ENCODE measurements around the gene SLC25A12.
"Not testable (repeated sequence)": the region's sequence is repeated elsewhere in the genome, so short reads cannot be mapped to it uniquely, and the experiment has no call there.

The SLC25A12 gene

GRCh38 chr2:171909266-171909665 is 15.2 kb upstream of the SLC25A12 start:
- no peak for TF ChIP-seq ZNF565 (CRISPR knock-in tag; conservative IDR thresholded peaks at IDR 0.05; ENCODE audit: low read depth)
- ATAC-seq: no peak

DNA sequence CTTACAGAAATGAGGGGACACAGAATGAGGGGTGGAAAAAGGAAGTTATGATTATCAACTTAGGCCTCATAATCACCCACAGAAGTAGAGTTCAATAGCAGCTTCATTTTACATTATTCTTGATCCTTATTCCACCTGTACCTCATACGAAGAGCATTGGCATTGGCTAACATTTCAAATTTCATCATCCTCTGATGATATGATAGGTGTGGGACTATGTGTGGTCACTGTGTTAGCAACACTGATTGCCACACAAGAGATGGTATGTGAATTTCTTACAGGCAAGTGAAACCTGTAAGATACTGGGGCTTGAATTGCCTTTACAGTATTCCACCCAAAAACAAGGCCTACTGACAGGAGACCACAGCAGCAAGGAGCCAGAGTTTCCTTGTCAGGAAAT is 14.2 kb upstream of the SLC25A12 start:
- no peak for ATAC-seq

GRCh38 chr2:171902840-171903420 is 8.9 kb upstream of the SLC25A12 start:
- no peak for ATAC-seq

More for the DNA sequence above, 14.2 kb upstream of the SLC25A12 start:
- TF ChIP-seq GLIS3 (CRISPR knock-in tag; IDR thresholded peaks at IDR 0.05) (no peak), ZNF565 (CRISPR knock-in tag; conservative IDR thresholded peaks at IDR 0.05; ENCODE audit: low read depth) (no peak), ESRRG (CRISPR knock-in tag; IDR thresholded peaks at IDR 0.05) (no peak), PATZ1 (CRISPR knock-in tag; IDR thresholded peaks at IDR 0.05; ENCODE audit: borderline replicate concordance) (no peak), ZFP3 (CRISPR knock-in tag; IDR thresholded peaks at IDR 0.05) (no peak), ISL1 (CRISPR knock-in tag; IDR thresholded peaks at IDR 0.05) (no peak), BACH2 (CRISPR knock-in tag; IDR thresholded peaks at IDR 0.05; ENCODE audit: borderline replicate concordance) (no peak), POU6F1 (CRISPR knock-in tag; IDR thresholded peaks at IDR 0.05; ENCODE audit: borderline replicate concordance, low read depth) (no peak), RARB (CRISPR knock-in tag; IDR thresholded peaks at IDR 0.05) (no peak), CSDC2 (CRISPR knock-in tag; IDR thresholded peaks at IDR 0.05) (no peak), ZC3H10 (CRISPR knock-in tag; IDR thresholded peaks at IDR 0.05) (no peak)
- TF ChIP-seq, protein P1, sequence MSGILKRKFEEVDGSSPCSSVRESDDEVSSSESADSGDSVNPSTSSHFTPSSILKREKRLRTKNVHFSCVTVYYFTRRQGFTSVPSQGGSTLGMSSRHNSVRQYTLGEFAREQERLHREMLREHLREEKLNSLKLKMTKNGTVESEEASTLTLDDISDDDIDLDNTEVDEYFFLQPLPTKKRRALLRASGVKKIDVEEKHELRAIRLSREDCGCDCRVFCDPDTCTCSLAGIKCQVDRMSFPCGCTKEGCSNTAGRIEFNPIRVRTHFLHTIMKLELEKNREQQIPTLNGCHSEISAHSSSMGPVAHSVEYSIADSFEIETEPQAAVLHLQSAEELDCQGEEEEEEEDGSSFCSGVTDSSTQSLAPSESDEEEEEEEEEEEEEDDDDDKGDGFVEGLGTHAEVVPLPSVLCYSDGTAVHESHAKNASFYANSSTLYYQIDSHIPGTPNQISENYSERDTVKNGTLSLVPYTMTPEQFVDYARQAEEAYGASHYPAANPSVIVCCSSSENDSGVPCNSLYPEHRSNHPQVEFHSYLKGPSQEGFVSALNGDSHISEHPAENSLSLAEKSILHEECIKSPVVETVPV (CRISPR knock-in tag; IDR thresholded peaks at IDR 0.05): no peak

DNA sequence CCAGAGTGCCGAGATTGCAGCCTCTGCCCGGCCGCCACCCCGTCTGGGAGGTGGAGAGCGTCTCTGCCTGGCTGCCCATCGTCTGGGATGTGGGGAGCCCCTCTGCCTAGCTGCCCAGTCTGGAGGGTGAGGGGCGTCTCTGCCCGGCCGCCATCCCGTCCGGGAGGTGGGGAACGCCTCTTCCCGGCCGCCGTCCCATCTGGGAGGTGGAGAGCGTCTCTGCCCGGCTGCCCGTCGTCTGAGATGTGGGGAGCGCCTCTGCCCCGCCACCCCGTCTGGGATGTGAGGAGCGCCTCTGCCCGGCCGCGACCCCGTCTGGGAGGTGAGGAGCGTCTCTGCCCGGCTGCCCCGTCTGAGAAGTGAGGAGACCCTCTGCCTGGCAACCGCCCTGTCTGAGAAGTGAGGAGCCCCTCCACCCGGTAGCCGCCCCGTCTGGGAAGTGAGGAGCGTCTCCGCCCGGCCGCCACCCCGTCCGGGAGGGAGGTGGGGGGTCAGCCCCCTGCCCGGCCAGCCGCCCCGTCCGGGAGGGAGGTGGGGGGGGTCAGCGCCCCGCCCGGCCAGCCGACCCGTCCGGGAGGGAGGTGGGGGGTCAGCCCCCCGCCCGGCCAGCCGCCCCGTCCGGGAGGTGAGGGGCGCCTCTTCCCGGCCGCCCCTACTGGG is 5.7 kb upstream of the SLC25A12 start:
- ATAC-seq: not testable (repeated sequence)

More at GRCh38 chr2:171902840-171903420, 8.9 kb upstream of the SLC25A12 start:
- TF ChIP-seq BACH2 (CRISPR knock-in tag; IDR thresholded peaks at IDR 0.05; ENCODE audit: borderline replicate concordance): no peak
- TF ChIP-seq GLIS3 (CRISPR knock-in tag; IDR thresholded peaks at IDR 0.05): no peak
- no peak for TF ChIP-seq SNAI2 (CRISPR knock-in tag; IDR thresholded peaks at IDR 0.05)
- no peak for TF ChIP-seq TOX (CRISPR knock-in tag; IDR thresholded peaks at IDR 0.05; ENCODE audit: borderline replicate concordance)
- TF ChIP-seq TCF4 (CRISPR knock-in tag; IDR thresholded peaks at IDR 0.05; ENCODE audit: borderline replicate concordance): no peak
- no peak for TF ChIP-seq ZNF70 (CRISPR knock-in tag; IDR thresholded peaks at IDR 0.05)
- TF ChIP-seq RARB (CRISPR knock-in tag; IDR thresholded peaks at IDR 0.05): no peak
- no peak for TF ChIP-seq ZFP3 (CRISPR knock-in tag; IDR thresholded peaks at IDR 0.05)
- no peak for TF ChIP-seq ESRRG (CRISPR knock-in tag; IDR thresholded peaks at IDR 0.05)
- no peak for TF ChIP-seq ZC3H10 (CRISPR knock-in tag; IDR thresholded peaks at IDR 0.05)
- TF ChIP-seq PATZ1 (CRISPR knock-in tag; IDR thresholded peaks at IDR 0.05; ENCODE audit: borderline replicate concordance): no peak

DNA sequence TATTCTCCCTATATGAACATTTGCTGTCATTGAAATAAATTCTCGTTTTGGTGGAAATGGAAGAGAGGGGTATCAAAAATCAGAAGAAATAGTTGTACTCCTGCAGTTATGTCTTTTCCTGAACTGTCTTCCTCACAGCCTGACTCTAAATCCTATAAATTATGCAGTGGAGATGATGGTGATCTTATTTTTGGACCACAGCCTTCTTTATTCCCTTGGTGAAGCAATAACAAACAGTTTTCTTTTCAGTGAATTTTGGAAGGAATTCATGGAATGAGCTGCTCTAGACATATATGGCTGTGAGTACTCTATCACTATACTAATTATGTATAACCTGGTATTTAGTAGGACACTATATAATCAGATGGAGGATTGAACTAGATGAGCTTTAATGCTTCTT is 1.7 kb upstream of the SLC25A12 start:
- ATAC-seq: no peak
- TF ChIP-seq ISL1 (CRISPR knock-in tag; IDR thresholded peaks at IDR 0.05) (no peak), TOX (CRISPR knock-in tag; IDR thresholded peaks at IDR 0.05; ENCODE audit: borderline replicate concordance) (no peak), PATZ1 (CRISPR knock-in tag; IDR thresholded peaks at IDR 0.05; ENCODE audit: borderline replicate concordance) (no peak), ZNF565 (CRISPR knock-in tag; conservative IDR thresholded peaks at IDR 0.05; ENCODE audit: low read depth) (no peak)
- TF ChIP-seq, protein P1 (CRISPR knock-in tag; IDR thresholded peaks at IDR 0.05): no peak
- TF ChIP-seq, protein P2, sequence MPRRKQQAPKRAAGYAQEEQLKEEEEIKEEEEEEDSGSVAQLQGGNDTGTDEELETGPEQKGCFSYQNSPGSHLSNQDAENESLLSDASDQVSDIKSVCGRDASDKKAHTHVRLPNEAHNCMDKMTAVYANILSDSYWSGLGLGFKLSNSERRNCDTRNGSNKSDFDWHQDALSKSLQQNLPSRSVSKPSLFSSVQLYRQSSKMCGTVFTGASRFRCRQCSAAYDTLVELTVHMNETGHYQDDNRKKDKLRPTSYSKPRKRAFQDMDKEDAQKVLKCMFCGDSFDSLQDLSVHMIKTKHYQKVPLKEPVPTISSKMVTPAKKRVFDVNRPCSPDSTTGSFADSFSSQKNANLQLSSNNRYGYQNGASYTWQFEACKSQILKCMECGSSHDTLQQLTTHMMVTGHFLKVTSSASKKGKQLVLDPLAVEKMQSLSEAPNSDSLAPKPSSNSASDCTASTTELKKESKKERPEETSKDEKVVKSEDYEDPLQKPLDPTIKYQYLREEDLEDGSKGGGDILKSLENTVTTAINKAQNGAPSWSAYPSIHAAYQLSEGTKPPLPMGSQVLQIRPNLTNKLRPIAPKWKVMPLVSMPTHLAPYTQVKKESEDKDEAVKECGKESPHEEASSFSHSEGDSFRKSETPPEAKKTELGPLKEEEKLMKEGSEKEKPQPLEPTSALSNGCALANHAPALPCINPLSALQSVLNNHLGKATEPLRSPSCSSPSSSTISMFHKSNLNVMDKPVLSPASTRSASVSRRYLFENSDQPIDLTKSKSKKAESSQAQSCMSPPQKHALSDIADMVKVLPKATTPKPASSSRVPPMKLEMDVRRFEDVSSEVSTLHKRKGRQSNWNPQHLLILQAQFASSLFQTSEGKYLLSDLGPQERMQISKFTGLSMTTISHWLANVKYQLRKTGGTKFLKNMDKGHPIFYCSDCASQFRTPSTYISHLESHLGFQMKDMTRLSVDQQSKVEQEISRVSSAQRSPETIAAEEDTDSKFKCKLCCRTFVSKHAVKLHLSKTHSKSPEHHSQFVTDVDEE (CRISPR knock-in tag; IDR thresholded peaks at IDR 0.05): no peak

Measured in SK-N-SH treated with all-trans-retinoic acid at 6 μM for 48 hours (cell line).